HEK293 (cell line): ENCODE results near the gene RBFOX2.
A peak's percentile ranks its signal among the peaks of the same experiment; 100 is the strongest.

Experiments
- CTCF ChIA-PET: fragments of 350-600 bp; formaldehyde crosslinking; extraction: SDS; loops from one replicate; lab custom pipeline; 2021; ENCODE audit warnings: antibody characterized with exemption; lab: Yijun Ruan, JAX
- POLR2A ChIA-PET: fragments of 300-600 bp; formaldehyde crosslinking; extraction: SDS; loops from one replicate; lab custom pipeline; 2020; ENCODE audit warnings: antibody characterized with exemption, inconsistent platforms; lab: Yijun Ruan, JAX
- H3K27ac ChIP-seq: fragments of 200-500 bp; sonication (Bioruptor generic); 2 replicates; pipeline ENCODE4 v1.5.1; 2014; ENCODE audit warnings: low read depth, low read length, control low read depth, inconsistent platforms; ENCODE audit errors: extremely low read depth
- H3K36me3 ChIP-seq, 2 experiments: fragments of 200-500 bp in 1 of 2; sonication (Bioruptor generic) in 1 of 2; 1 replicate in 1 of 2; 2 replicates in 1 of 2; pipeline ENCODE4 v1.5.1; 2014 to 2017; ENCODE audit warnings: inconsistent platforms in 2 of 2, low read length in 2 of 2; ENCODE audit not compliant: control insufficient read depth in 2 of 2, insufficient read depth in 1 of 2
- H3K4me1 ChIP-seq: fragments of 200-500 bp; sonication (Bioruptor generic); 2 replicates; pipeline ENCODE4 v1.5.1; 2014; ENCODE audit warnings: mild to moderate bottlenecking, low read length, inconsistent platforms; ENCODE audit not compliant: control insufficient read depth, insufficient read depth
- H3K4me3 ChIP-seq: 2 replicates; pipeline ENCODE4 v1.5.1; 2011; ENCODE audit warnings: low read depth, mild to moderate bottlenecking, control low read depth, low read length, moderate library complexity
- H3K9me3 ChIP-seq: fragments of 200-500 bp; sonication (Bioruptor generic); 2 replicates; pipeline ENCODE4 v1.5.1; 2014; ENCODE audit warnings: low read depth, low read length, inconsistent platforms; ENCODE audit not compliant: control insufficient read depth, insufficient read depth
- GLI4 ChIP-seq: fragments of 450-650 bp; formaldehyde crosslinking; IDR thresholded peaks from 2 replicates; pipeline ENCODE4 v1.5.1; 2016; ENCODE audit warnings: missing biosample characterization, missing genetic modification characterization
- IKZF3 ChIP-seq: fragments of 450-650 bp; IDR thresholded peaks from 2 replicates; pipeline ENCODE4 v1.5.0; 2018; ENCODE audit warnings: missing biosample characterization, mild to moderate bottlenecking, missing genetic modification characterization, moderate library complexity
- SP2 ChIP-seq: fragments of 450-650 bp; formaldehyde crosslinking; IDR thresholded peaks from 2 replicates; pipeline ENCODE4 v1.5.1; 2016; ENCODE audit warnings: missing biosample characterization, missing genetic modification characterization
- TRIM28 ChIP-seq: IDR thresholded peaks from 2 replicates; pipeline ENCODE4 v1.6.1; 2011; ENCODE audit warnings: low read length, control low read depth, borderline replicate concordance
- ZNF223 ChIP-seq: fragments of 450-650 bp; formaldehyde crosslinking; IDR thresholded peaks from 2 replicates; pipeline ENCODE4 v1.5.1; 2016; ENCODE audit warnings: missing biosample characterization, missing genetic modification characterization
- ZNF350 ChIP-seq: fragments of 450-650 bp; formaldehyde crosslinking; IDR thresholded peaks from 2 replicates; pipeline ENCODE4 v1.5.0; 2017; ENCODE audit warnings: missing biosample characterization, mild to moderate bottlenecking, missing genetic modification characterization
- ZNF558 ChIP-seq: fragments of 450-650 bp; formaldehyde crosslinking; IDR thresholded peaks from 2 replicates; pipeline ENCODE4 v1.5.1; 2016; ENCODE audit warnings: missing biosample characterization, missing genetic modification characterization
- ZNF560 ChIP-seq: fragments of 450-650 bp; formaldehyde crosslinking; IDR thresholded peaks from 2 replicates; pipeline ENCODE4 v1.5.1; 2017; ENCODE audit warnings: missing biosample characterization, missing genetic modification characterization, borderline replicate concordance
- ZNF830 ChIP-seq: fragments of 450-650 bp; IDR thresholded peaks from 2 replicates; pipeline ENCODE4 v1.5.0; 2018; ENCODE audit warnings: missing biosample characterization, missing genetic modification characterization, low read depth, mild to moderate bottlenecking, moderate library complexity
- TF ChIP-seq, protein P1 (sequence below): fragments of 450-650 bp; formaldehyde crosslinking; IDR thresholded peaks from 2 replicates; pipeline ENCODE4 v1.5.1; 2016; ENCODE audit warnings: missing biosample characterization, missing genetic modification characterization
- TF ChIP-seq, protein P2 (sequence below): fragments of 450-650 bp; formaldehyde crosslinking; IDR thresholded peaks from 2 replicates; pipeline ENCODE4 v1.5.1; 2016; ENCODE audit warnings: missing biosample characterization, missing genetic modification characterization
- TF ChIP-seq, protein P3 (sequence below): fragments of 450-650 bp; formaldehyde crosslinking; IDR thresholded peaks from 2 replicates; pipeline ENCODE4 v1.5.1; 2016; ENCODE audit warnings: missing biosample characterization, missing genetic modification characterization
- TF ChIP-seq, protein P4 (sequence below): fragments of 450-650 bp; formaldehyde crosslinking; IDR thresholded peaks from 2 replicates; pipeline ENCODE4 v1.5.1; 2017; ENCODE audit warnings: missing biosample characterization, missing genetic modification characterization

Gene RBFOX2

DNA sequence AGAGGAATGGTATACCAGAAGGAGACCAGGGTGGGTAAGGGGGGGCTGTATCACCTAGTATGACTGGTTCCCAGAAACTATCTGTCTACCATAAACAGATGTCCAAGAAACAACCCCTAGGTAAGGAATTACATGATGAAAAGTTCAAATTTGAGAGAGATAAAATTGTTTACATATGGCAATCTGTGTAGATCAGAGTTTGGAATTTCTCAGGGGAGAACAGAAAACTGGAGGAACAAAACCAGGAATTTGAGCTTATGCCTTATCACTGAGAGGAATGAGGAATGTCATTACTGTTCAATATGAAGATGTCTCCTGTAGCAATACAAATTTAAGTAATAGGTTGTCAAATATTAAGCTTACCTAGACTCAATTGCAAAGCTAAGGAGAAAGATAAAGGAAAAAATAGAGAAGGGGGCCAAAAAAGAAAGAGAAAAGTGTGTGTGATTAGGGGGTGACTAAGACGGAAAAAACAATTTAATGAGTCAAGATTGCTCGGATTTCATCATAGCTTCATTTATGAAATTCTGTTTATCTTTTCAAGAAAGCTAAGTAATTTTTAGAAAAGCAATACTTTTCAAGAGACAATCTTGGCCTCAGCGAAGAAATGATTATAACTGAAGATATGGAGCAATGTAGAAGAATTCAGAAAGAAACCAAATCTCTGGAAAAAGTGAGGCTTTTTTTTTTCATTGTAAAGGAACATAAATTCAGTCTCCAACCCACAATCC lies 193.2 kb downstream of the RBFOX2 start (continued):
- TF ChIP-seq IKZF3 (tag by site-specific recombination) (no peak), SP2 (tag by site-specific recombination) (no peak), ZNF560 (tag by site-specific recombination) (no peak)
- TF ChIP-seq, protein P1, sequence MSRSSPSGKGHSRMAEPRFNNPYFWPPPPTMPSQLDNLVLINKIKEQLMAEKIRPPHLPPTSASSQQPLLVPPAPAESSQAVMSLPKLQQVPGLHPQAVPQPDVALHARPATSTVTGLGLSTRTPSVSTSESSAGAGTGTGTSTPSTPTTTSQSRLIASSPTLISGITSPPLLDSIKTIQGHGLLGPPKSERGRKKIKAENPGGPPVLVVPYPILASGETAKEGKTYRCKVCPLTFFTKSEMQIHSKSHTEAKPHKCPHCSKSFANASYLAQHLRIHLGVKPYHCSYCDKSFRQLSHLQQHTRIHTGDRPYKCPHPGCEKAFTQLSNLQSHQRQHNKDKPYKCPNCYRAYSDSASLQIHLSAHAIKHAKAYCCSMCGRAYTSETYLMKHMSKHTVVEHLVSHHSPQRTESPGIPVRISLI (tag by site-specific recombination), result 0 out of 2 replicates have a peak, but pooled peaks have one; percentile 58

DNA sequence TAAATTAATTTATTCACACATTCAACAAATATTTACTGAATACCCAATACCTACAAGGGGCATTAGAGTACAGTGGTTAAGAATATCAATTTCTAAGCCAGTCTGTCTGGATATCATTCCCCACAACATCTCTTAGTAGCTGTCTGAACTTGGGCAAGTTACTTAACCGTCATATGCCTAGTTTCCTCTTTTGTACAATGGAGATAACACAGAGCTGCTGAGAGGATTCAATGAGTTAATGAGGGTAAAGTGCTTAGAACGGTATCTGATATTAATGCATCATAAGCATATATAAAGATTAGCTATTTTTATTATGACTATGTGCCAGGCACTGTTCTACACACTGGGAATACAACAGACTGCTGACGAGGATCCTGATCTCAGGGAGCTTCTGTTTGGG lies 194.6 kb downstream of the RBFOX2 start:
- no peaks in the 10 kb centered on the region for H3K9me3 ChIP-seq
- H3K27ac ChIP-seq, result no peak overlapping the region
- CTCF ChIA-PET, result interaction anchor here (0.6 to 0.9 kb wide), 4 partner anchors 89 to 404 kb away, joined by 3 to 4 read pairs (median 4); no protein-coding TSS in a partner anchor
- POLR2A ChIA-PET, result no interaction called here
- H3K36me3 ChIP-seq, result no peaks in the 10 kb centered on the region
- no peak overlapping the region for H3K4me3 ChIP-seq
- H3K4me1 ChIP-seq, result peaks cover 30% of the 10 kb centered on the region
- TF ChIP-seq TRIM28, result no peak
- no peak for TF ChIP-seq ZNF558 (tag by site-specific recombination)
- no peak for TF ChIP-seq ZNF223 (tag by site-specific recombination)

DNA sequence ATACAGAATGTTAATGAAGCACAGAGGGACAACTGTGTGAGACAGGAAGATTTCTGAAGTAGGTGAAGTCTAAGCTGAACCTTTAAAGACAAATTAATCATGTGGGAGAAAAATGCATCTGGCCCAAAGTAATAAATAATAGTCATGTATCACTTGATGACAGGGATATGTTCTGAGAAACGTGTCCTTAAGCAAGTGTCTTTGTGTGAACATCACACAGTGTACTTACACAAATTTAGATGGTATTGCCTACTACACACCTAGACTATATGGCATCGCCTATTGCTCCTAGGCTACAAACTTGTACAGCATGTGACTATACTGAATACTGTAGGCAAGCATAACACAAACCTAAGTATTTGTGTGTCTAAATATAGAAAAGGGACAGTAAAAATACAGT lies 198.3 kb downstream of the RBFOX2 start:
- no peak overlapping the region for H3K4me3 ChIP-seq
- POLR2A ChIA-PET, result no interaction called here
- CTCF ChIA-PET, result no interaction called here
- H3K27ac ChIP-seq, result no peak overlapping the region
- TF ChIP-seq SP2 (tag by site-specific recombination) (no peak), ZNF350 (no peak), GLI4 (tag by site-specific recombination) (no peak)
- TF ChIP-seq, protein P2, sequence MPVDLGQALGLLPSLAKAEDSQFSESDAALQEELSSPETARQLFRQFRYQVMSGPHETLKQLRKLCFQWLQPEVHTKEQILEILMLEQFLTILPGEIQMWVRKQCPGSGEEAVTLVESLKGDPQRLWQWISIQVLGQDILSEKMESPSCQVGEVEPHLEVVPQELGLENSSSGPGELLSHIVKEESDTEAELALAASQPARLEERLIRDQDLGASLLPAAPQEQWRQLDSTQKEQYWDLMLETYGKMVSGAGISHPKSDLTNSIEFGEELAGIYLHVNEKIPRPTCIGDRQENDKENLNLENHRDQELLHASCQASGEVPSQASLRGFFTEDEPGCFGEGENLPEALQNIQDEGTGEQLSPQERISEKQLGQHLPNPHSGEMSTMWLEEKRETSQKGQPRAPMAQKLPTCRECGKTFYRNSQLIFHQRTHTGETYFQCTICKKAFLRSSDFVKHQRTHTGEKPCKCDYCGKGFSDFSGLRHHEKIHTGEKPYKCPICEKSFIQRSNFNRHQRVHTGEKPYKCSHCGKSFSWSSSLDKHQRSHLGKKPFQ (tag by site-specific recombination), result no peak
- TF ChIP-seq, protein P3, sequence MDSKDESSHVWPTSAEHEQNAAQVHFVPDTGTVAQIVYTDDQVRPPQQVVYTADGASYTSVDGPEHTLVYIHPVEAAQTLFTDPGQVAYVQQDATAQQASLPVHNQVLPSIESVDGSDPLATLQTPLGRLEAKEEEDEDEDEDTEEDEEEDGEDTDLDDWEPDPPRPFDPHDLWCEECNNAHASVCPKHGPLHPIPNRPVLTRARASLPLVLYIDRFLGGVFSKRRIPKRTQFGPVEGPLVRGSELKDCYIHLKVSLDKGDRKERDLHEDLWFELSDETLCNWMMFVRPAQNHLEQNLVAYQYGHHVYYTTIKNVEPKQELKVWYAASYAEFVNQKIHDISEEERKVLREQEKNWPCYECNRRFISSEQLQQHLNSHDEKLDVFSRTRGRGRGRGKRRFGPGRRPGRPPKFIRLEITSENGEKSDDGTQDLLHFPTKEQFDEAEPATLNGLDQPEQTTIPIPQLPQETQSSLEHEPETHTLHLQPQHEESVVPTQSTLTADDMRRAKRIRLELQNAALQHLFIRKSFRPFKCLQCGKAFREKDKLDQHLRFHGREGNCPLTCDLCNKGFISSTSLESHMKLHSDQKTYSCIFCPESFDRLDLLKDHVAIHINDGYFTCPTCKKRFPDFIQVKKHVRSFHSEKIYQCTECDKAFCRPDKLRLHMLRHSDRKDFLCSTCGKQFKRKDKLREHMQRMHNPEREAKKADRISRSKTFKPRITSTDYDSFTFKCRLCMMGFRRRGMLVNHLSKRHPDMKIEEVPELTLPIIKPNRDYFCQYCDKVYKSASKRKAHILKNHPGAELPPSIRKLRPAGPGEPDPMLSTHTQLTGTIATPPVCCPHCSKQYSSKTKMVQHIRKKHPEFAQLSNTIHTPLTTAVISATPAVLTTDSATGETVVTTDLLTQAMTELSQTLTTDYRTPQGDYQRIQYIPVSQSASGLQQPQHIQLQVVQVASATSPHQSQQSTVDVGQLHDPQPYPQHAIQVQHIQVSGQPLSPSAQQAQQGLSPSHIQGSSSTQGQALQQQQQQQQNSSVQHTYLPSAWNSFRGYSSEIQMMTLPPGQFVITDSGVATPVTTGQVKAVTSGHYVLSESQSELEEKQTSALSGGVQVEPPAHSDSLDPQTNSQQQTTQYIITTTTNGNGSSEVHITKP (tag by site-specific recombination), result peak; percentile 39
- H3K4me1 ChIP-seq, result peaks cover 12% of the 10 kb centered on the region
- H3K36me3 ChIP-seq, result no peaks in the 10 kb centered on the region
- no peaks in the 10 kb centered on the region for H3K9me3 ChIP-seq

DNA sequence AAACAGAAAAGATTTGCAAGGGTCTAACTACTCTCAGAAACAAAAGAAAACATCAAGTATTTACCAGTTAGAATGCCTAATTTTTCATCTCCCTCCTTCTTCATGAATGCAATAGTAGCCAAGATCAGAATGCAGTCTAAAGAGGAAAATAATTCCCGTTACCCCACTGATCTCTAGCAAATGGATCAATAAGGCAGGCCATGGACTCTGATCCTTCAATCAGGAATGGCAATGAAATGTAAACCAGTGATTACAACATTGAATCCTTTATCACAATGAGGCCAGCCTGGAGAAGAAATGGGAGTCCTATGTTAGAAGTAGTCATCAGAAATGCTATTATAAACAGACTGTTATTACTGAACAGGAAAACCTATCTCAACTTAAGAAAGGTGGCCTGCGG lies 204.4 kb downstream of the RBFOX2 start:
- ChIA-PET CTCF (no interaction called here), POLR2A (no interaction called here)
- Histone ChIP-seq H3K4me3 (no peak overlapping the region), H3K9me3 (no peaks in the 10 kb centered on the region), H3K36me3 (0 out of 3 replicates have a peak, but pooled peaks cover 0 to 3% of the 10 kb centered on the region in 2 experiments), H3K27ac (no peak overlapping the region), H3K4me1 (no peaks in the 10 kb centered on the region)
- TF ChIP-seq, protein P4, sequence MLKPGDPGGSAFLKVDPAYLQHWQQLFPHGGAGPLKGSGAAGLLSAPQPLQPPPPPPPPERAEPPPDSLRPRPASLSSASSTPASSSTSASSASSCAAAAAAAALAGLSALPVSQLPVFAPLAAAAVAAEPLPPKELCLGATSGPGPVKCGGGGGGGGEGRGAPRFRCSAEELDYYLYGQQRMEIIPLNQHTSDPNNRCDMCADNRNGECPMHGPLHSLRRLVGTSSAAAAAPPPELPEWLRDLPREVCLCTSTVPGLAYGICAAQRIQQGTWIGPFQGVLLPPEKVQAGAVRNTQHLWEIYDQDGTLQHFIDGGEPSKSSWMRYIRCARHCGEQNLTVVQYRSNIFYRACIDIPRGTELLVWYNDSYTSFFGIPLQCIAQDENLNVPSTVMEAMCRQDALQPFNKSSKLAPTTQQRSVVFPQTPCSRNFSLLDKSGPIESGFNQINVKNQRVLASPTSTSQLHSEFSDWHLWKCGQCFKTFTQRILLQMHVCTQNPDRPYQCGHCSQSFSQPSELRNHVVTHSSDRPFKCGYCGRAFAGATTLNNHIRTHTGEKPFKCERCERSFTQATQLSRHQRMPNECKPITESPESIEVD (tag by site-specific recombination), result no peak
- no peak for TF ChIP-seq ZNF830 (tag by site-specific recombination)
